NOMO-1 treated with DMSO at 0.1 percent for 48 hours (cell line): ENCODE data around the gene C2orf80.
"Not testable (repeated sequence)": the region's sequence is repeated elsewhere in the genome, so short reads cannot be mapped to it uniquely, and the experiment has no call there.

ENCODE experiments used
- DNase-seq: peaks from one replicate; lab custom pipeline; 2025; ENCODE audit not compliant: unreplicated experiment; lab: John Stamatoyannopoulos, UW

Gene C2orf80

DNA sequence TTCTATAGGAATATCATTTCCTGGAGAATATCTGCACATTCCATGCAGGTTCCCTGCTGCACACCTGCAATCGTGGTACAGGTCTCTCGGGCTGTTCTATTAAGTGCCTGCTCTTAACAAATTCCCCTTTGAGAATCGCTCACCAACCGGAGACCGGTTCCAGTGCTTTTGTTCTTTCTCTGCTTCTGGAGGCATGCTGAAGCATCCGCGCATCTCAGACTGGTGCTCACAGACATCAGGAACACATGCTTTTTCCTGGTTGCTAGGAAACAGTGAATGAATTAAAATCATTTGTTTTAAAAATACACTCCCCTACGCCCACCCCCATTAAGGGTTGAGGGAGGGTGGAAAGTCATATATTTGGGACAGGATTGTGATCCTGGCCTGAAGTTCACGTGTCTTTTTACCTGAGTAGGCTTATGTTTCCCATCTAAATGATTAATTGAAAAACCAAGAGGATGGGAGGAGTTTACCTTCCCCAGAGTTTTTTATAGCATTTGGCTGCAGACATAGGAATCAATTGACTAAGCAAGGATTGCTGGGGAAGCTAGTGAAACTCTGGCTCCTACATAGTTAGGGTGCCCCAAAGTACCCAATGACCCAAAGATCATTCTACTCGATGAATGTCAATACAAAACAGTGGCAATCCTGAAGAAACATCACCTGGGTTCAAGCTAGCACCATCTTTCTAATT, at the start of gene C2orf80:
Gene C2orf80 (minus strand): TSS at position 221 of the 694 bp plus-strand sequence. CDS start 3,044 bp downstream, outside the sequence.
- DNase-seq, result no peak

DNA sequence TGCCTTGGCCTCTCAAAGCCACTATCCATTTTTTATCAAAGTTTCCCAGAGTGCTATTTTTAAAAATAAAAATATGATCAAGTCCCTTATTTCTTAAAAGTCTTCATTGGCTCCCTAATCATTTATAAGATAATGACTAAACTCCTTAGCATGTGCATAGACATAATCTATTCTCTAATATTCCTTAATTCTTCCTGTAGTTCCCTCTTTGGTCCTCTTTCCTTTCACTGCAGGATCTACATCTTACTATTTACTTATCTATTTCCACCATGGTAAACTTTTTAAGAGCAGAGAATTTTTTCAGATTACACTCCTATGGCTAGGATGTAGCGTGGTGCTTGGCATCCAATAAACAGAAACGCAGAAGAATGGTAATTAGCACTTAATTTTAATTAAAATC, 46.0 kb upstream of the C2orf80 start:
- DNase-seq, result no peak

GRCh38 chr2:208234786-208235185, 45.0 kb upstream of the C2orf80 start:
- no peak for DNase-seq

DNA sequence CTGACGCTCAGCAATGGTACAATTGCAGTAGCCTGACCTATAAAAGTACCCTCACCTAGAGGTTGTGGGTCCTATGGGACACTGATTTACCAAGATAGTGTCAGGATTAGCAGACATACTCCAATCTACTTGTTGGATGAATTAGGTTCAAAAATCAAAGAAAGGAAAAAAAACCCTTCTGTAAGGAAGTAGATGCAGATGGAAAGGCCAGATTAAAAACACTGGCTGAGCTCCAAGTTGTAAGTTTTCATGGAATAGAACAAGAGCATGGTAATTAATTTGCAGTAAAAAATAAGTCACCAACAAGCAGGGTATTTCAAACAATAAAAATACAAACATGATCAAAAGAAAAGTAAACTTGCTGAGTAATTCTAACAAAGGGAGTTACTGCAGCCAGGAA, 38.6 kb upstream of the C2orf80 start:
- DNase-seq, result no peak

DNA sequence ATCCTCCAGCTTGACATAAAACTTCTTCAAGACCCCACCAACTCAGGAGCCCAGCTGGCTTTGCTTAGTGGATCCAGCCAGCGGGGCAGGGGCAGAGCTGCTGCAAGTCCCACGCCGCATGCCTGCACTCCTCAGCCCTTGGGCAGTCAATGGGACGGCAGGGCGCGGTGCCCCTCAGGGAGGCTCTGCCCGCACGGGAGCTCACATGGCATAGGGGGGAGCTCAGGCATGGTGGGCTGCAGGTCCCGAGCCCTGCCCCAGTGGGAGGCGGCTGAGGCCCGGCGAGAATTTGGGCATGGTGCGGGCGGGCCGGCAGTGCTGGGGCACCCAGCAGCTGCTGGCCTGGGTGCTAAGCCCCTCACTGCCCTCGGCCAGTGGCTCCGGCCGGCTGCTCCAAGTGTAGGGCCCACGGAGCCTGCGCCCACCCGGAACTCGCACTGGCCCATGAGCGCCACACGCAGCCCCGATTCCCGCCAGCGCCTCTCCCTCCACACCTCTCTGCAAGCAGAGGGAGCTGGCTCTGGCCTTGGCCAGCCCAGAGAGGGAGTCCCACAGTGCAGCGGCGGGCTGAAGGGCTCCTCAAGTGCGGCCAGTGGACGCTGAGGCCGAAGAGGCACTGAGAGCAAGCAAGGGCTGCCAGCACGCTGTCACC, 37.9 kb upstream of the C2orf80 start:
- DNase-seq, result no peak

DNA sequence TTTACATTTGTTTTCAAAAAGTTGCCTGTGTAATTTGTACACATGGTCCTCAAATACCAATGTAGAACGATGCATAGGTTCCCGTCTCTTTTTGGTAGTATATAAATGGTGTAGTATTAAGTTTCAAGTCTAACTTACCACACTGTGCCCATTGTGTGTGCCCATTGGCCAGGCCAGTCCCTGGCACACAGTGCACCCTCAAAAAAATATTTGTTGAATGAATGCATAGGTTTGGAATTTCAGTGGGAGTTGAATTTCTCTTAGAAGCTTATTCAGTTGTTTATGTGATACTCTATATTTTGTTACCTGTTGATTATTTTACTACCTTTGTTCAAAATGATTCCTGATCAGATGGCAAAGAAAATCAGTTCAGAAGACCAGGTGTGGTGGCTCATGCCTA, 35.0 kb upstream of the C2orf80 start:
- DNase-seq, result no peak

DNA sequence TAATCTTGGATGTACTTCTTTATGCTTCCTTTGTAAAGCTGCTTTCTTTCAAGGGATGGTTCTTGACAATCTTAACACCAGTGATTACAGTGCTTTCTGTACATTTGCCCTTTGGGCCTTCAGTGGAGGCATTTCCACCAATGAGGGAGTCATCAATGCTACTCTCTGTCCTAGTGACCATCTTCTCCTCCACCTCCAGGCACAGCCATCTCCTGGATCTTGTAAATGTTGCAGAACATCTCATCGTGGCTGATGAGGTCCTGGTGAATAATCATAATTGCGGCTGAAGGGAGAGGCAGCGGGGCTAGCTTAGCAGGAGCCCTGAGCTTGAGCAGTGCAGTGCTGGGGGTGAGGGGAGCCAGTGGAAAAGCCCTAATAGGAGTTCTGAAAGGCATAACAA, 32.5 kb upstream of the C2orf80 start:
- no peak for DNase-seq

DNA sequence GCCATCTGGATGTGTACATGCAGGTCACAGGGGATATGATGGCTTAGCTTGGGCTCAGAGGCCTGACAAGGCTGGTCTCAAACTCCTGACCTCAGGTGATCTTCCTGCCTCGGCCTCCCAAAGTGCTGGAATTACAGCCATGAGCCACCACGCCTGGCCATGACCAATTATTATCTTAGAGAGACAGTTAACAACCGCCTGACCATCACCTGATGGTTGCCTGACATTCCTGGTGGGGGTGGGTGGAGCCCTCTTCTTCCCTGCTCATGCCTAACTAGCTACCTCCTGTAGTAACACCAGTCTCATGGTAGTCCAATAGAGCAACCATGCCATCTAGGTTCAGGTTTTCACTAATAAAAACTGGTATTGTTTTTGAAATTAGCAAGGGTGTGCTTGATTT, 32.0 kb upstream of the C2orf80 start:
- not testable (repeated sequence) for DNase-seq

GRCh38 chr2:208210688-208211451, 21.0 kb upstream of the C2orf80 start:
- DNase-seq, result no peak

GRCh38 chr2:208208335-208209085, 18.7 kb upstream of the C2orf80 start:
- DNase-seq, result no peak

DNA sequence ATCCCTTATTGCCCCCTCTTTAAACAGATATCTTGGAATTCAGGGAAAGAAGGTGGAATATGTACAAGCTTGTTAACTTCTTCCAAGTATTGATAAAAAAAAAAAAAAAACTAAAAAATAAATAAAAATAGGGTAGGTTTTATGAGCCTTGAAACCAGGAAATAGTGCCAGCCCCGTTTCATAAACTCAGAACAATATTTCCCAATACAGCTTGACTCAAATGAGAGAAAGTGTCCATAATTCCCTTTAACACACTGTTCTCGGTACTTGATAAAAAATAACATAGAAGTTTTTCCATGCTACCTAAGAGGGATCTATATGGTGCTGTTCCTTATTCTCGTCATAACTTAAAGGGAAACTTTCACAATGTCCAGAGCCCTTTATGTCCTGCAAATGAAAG, 17.9 kb upstream of the C2orf80 start:
- DNase-seq, result no peak

- DNase-seq, result no peak
Observed at GRCh38 chr2:208204166-208204565, 14.3 kb upstream of the C2orf80 start.

DNA sequence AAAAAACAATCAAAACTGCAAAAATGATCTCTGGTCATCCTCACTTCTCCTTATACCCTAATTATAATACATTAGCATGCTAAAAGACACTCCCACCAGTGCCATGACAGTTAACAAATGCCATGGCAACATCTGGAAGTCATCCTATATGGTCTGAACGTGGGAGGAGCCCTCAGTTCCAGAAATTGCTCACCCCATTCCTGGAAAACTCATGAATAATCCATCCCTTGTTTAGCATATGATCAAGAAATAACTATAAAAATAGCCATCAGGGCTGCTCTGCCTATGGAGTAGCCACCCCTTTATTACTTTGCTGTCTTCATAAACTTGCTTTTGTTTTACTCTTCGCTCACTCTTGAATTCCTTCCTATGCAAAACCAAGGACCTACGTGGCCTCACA, 5.7 kb upstream of the C2orf80 start:
- DNase-seq, result no peak

GRCh38 chr2:208192611-208193236, 2.9 kb upstream of the C2orf80 start:
- no peak for DNase-seq

DNA sequence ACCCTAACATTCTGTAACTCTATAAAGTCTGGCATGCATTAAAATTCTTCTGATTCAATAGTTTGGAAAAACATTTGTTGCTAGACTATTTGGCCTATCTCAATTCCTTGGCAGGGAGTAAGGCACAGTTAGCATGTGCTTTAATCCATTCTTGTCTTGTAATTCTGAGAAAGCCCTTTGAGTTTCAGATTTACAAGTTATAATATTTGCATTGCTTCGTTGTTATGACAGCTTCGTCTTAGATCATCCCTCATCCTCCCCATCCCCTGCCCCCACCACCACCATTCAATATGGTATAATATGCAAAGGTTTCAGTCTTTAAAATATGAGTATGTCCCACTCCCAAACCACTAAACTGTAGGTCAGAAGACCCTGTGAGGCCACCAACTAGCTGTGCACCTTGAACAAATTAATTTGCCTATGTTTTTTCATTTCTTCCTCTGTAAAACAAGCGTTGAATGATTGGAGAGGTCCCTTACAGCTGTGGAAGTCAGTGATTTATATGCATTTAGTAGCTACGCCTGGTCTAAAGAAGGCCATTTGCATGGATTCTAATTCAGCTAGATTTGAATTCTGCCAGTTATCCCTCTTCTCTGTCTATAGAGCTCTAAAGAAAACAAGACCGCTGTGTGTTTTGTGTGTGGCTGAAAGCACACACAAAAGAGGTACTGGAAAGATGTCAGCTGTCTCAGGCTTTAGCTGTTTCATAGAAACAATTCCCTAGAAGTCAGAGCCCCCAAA, 591 bp downstream of the C2orf80 start:
- DNase-seq, result no peak

- DNase-seq, result no peak
Observed at GRCh38 chr2:208186893-208187292, 2.9 kb downstream of the C2orf80 start.

- DNase-seq, result no peak
Observed at GRCh38 chr2:208186465-208186864, 3.4 kb downstream of the C2orf80 start.

- peak; percentile 26 for DNase-seq
Observed at GRCh38 chr2:208183972-208184705, 5.7 kb downstream of the C2orf80 start.

- peak; percentile 17 for DNase-seq
Observed at GRCh38 chr2:208183526-208183925, 6.3 kb downstream of the C2orf80 start.
